Measurements from ENCODE around the gene SLC13A4.

GRCh38 chr7:135719688-135720087 lies 8.3 kb downstream of the SLC13A4 start:
- no peak for TF ChIP-seq POLR2A (IDR thresholded peaks at IDR 0.05)
- no peak for TF ChIP-seq CTCF (IDR thresholded peaks at IDR 0.05)

All from breast epithelium (tissue), 3 donors.